ENCODE results near the gene GLIS2.

GLIS2 gene

DNA sequence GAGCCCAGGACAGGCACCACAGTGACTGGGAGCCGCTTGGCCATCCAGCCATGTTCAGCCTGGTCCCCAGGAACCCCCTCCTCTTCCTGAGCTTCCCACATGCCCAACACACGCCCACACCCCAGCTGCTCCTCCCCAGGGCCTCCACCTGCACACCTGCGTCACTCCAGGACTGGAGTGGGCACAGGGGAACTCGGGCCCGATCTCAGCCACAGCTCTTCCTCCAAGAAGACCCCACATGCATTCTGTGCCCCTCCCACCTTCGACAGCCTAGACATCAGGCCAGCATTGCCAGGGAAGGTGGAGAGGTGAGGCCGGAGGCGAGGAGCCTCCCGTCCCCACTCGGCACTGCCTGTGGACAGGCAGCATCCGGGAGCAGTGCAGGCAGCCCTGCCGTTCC, 49.7 kb downstream of the GLIS2 start:
- H3K27ac ChIP-seq (ENCODE audit: extremely low read depth, low read depth, low read length): no peak overlapping the region
- H3K4me1 ChIP-seq (ENCODE audit: control insufficient read depth, insufficient read depth, low read length): no peaks in the 10 kb centered on the region
- no peak overlapping the region for H3K4me3 ChIP-seq (ENCODE audit: low read depth, low read length)
- TF ChIP-seq, protein P1, sequence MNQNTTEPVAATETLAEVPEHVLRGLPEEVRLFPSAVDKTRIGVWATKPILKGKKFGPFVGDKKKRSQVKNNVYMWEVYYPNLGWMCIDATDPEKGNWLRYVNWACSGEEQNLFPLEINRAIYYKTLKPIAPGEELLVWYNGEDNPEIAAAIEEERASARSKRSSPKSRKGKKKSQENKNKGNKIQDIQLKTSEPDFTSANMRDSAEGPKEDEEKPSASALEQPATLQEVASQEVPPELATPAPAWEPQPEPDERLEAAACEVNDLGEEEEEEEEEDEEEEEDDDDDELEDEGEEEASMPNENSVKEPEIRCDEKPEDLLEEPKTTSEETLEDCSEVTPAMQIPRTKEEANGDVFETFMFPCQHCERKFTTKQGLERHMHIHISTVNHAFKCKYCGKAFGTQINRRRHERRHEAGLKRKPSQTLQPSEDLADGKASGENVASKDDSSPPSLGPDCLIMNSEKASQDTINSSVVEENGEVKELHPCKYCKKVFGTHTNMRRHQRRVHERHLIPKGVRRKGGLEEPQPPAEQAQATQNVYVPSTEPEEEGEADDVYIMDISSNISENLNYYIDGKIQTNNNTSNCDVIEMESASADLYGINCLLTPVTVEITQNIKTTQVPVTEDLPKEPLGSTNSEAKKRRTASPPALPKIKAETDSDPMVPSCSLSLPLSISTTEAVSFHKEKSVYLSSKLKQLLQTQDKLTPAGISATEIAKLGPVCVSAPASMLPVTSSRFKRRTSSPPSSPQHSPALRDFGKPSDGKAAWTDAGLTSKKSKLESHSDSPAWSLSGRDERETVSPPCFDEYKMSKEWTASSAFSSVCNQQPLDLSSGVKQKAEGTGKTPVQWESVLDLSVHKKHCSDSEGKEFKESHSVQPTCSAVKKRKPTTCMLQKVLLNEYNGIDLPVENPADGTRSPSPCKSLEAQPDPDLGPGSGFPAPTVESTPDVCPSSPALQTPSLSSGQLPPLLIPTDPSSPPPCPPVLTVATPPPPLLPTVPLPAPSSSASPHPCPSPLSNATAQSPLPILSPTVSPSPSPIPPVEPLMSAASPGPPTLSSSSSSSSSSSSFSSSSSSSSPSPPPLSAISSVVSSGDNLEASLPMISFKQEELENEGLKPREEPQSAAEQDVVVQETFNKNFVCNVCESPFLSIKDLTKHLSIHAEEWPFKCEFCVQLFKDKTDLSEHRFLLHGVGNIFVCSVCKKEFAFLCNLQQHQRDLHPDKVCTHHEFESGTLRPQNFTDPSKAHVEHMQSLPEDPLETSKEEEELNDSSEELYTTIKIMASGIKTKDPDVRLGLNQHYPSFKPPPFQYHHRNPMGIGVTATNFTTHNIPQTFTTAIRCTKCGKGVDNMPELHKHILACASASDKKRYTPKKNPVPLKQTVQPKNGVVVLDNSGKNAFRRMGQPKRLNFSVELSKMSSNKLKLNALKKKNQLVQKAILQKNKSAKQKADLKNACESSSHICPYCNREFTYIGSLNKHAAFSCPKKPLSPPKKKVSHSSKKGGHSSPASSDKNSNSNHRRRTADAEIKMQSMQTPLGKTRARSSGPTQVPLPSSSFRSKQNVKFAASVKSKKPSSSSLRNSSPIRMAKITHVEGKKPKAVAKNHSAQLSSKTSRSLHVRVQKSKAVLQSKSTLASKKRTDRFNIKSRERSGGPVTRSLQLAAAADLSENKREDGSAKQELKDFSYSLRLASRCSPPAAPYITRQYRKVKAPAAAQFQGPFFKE (tag by site-specific recombination; IDR thresholded peaks at IDR 0.05; ENCODE audit: borderline replicate concordance): no peak
- TF ChIP-seq ZNF202 (tag by site-specific recombination; IDR thresholded peaks at IDR 0.05; ENCODE audit: borderline replicate concordance) (no peak), ZFHX2 (tag by site-specific recombination; conservative IDR thresholded peaks at IDR 0.05) (peak; percentile 73), ZNF175 (tag by site-specific recombination; IDR thresholded peaks at IDR 0.05) (no peak), ZNF133 (tag by site-specific recombination; IDR thresholded peaks at IDR 0.05) (no peak), GLIS2 (tag by site-specific recombination; IDR thresholded peaks at IDR 0.05) (no peak), ZBTB1 (tag by site-specific recombination; IDR thresholded peaks at IDR 0.05) (no peak), EGR2 (tag by site-specific recombination; IDR thresholded peaks at IDR 0.05; ENCODE audit: low read depth) (peak; percentile 62)
- TF ChIP-seq, protein P2, sequence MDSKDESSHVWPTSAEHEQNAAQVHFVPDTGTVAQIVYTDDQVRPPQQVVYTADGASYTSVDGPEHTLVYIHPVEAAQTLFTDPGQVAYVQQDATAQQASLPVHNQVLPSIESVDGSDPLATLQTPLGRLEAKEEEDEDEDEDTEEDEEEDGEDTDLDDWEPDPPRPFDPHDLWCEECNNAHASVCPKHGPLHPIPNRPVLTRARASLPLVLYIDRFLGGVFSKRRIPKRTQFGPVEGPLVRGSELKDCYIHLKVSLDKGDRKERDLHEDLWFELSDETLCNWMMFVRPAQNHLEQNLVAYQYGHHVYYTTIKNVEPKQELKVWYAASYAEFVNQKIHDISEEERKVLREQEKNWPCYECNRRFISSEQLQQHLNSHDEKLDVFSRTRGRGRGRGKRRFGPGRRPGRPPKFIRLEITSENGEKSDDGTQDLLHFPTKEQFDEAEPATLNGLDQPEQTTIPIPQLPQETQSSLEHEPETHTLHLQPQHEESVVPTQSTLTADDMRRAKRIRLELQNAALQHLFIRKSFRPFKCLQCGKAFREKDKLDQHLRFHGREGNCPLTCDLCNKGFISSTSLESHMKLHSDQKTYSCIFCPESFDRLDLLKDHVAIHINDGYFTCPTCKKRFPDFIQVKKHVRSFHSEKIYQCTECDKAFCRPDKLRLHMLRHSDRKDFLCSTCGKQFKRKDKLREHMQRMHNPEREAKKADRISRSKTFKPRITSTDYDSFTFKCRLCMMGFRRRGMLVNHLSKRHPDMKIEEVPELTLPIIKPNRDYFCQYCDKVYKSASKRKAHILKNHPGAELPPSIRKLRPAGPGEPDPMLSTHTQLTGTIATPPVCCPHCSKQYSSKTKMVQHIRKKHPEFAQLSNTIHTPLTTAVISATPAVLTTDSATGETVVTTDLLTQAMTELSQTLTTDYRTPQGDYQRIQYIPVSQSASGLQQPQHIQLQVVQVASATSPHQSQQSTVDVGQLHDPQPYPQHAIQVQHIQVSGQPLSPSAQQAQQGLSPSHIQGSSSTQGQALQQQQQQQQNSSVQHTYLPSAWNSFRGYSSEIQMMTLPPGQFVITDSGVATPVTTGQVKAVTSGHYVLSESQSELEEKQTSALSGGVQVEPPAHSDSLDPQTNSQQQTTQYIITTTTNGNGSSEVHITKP (tag by site-specific recombination; IDR thresholded peaks at IDR 0.05): peak; percentile 26; the same call in 1 of the 2 replicates
- ChIA-PET POLR2A (interaction anchor here (0.6 to 0.7 kb wide), 2 partner anchors 34 to 112 kb away, joined by 3 to 4 read pairs; no protein-coding TSS in a partner anchor), CTCF (interaction anchor here (2.0 kb wide), 1 partner anchor 37 kb away, joined by 16 read pairs; no protein-coding TSS in a partner anchor)
- no peaks in the 10 kb centered on the region for H3K9me3 ChIP-seq (ENCODE audit: control insufficient read depth, insufficient read depth, low read depth, low read length)
- H3K36me3 ChIP-seq (ENCODE audit: control insufficient read depth in 2 of 2, insufficient read depth in 1 of 2, low read length in 2 of 2): peaks cover 0 to 26% of the 10 kb centered on the region in 2 experiments; a peak in 2 of 3 replicates

DNA sequence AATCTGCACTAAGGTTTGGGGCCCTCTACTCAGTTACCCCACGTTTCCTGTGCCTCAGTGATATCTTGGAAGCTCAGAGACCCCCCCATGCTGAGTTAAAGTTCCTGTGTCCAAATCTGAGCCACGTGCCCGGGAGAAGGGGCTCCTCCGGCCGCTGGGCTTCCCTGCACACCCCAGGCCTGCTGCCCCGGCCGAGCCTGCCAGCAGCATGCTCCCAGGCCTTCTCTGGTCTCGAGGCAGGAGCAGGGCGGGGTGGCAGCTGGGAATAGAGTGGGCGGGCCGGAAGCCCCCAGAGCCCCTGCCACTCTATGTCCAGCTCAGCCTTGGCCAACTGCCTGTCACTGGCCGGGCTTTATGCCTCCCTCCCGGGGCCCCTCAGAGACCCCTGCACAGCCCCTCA, 50.1 kb downstream of the GLIS2 start:
- Histone ChIP-seq H3K4me3 (ENCODE audit: low read depth, low read length) (no peak overlapping the region), H3K4me1 (ENCODE audit: control insufficient read depth, insufficient read depth, low read length) (no peaks in the 10 kb centered on the region), H3K36me3 (ENCODE audit: control insufficient read depth in 2 of 2, insufficient read depth in 1 of 2, low read length in 2 of 2) (peaks cover 0 to 26% of the 10 kb centered on the region in 2 experiments; a peak in 2 of 3 replicates), H3K9me3 (ENCODE audit: control insufficient read depth, insufficient read depth, low read depth, low read length) (no peaks in the 10 kb centered on the region), H3K27ac (ENCODE audit: extremely low read depth, low read depth, low read length) (no peak overlapping the region)
- TF ChIP-seq RBAK (tag by site-specific recombination; IDR thresholded peaks at IDR 0.05): no peak
- no peak for TF ChIP-seq ZNF132 (tag by site-specific recombination; IDR thresholded peaks at IDR 0.05; ENCODE audit: borderline replicate concordance)
- TF ChIP-seq ZNF776 (tag by site-specific recombination; IDR thresholded peaks at IDR 0.05; ENCODE audit: borderline replicate concordance): no peak
- TF ChIP-seq ZNF423 (tag by site-specific recombination; IDR thresholded peaks at IDR 0.05): no peak
- TF ChIP-seq SP3 (tag by site-specific recombination; IDR thresholded peaks at IDR 0.05): no peak
- TF ChIP-seq ZNF404 (tag by site-specific recombination; IDR thresholded peaks at IDR 0.05): no peak
- no peak for TF ChIP-seq FEZF1 (tag by site-specific recombination; IDR thresholded peaks at IDR 0.05)
- no peak for TF ChIP-seq ZNF426 (tag by site-specific recombination; IDR thresholded peaks at IDR 0.05)
- TF ChIP-seq ZNF677 (tag by site-specific recombination; IDR thresholded peaks at IDR 0.05): no peak
- TF ChIP-seq, protein P3, sequence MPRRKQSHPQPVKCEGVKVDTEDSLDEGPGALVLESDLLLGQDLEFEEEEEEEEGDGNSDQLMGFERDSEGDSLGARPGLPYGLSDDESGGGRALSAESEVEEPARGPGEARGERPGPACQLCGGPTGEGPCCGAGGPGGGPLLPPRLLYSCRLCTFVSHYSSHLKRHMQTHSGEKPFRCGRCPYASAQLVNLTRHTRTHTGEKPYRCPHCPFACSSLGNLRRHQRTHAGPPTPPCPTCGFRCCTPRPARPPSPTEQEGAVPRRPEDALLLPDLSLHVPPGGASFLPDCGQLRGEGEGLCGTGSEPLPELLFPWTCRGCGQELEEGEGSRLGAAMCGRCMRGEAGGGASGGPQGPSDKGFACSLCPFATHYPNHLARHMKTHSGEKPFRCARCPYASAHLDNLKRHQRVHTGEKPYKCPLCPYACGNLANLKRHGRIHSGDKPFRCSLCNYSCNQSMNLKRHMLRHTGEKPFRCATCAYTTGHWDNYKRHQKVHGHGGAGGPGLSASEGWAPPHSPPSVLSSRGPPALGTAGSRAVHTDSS (tag by site-specific recombination; IDR thresholded peaks at IDR 0.05): no peak
- ChIA-PET CTCF (interaction anchor here (2.0 kb wide), 1 partner anchor 37 kb away, joined by 16 read pairs; no protein-coding TSS in a partner anchor), POLR2A (interaction anchor here (0.6 to 0.7 kb wide), 2 partner anchors 34 to 112 kb away, joined by 3 to 4 read pairs; no protein-coding TSS in a partner anchor)
